ENCODE measurements around the gene PRPF38B. TPM values are rescaled to one million over a fixed set of nuclear protein-coding genes. Genes with fewer than 3 reads are reported as not detected.

Gene PRPF38B
- total and polyA plus RNA-seq, 9 of the 15 experiments (the other 6 are each of a cell fraction or from before 2014, with no cell fraction given): 25.3 to 85.5 (median 66.4) TPM

DNA sequence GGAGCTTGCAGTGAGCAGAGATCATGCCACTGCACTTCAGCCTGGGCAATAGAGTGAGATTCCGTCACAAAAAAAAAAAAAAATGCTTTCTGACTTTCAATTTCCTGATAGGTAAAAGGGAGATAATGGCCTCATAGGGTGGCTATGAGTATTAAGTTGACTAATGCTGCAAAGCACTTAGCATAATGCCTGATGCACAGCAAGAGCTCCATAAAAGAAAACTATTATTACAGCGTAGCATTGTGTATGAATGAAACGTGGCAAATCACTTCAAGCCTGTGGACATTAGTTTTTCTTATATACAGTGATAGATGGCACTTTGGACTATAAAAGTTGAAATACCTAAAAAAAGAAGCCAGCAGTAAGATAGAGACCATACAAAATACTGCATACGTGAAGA lies 37.4 kb downstream of the PRPF38B start:
- in situ Hi-C loops (cut with MboI): no loop called here
- POLR2A ChIA-PET: interaction anchor here (0.6 to 1.7 kb wide), 4 partner anchors 8 to 25 kb away, joined by 3 to 6 read pairs (median 3); no protein-coding TSS in a partner anchor

More for the DNA sequence above, 37.4 kb downstream of the PRPF38B start:
- Histone ChIP-seq H3K4me1 (replicated peaks in 1 of 2; ENCODE audit: control insufficient read depth in 2 of 2, insufficient read depth in 2 of 2, low read length in 2 of 2) (peaks cover 0 to 3% of the 10 kb centered on the region in 2 experiments; a peak in 1 of 5 replicates), H3K36me3 (ENCODE audit: control insufficient read depth, insufficient read depth, low read length) (no peaks in the 10 kb centered on the region), H3K4me3 (no peak overlapping the region), H3K27ac (ENCODE audit: extremely low read depth, low read depth, low read length) (no peak overlapping the region), H3K4me2 (ENCODE audit: insufficient read depth, low read length) (no peak overlapping the region), H3K9ac (ENCODE audit: insufficient read depth in 1 of 2, low read depth in 2 of 2, low read length in 2 of 2) (no peak overlapping the region), H2AFZ (ENCODE audit: low read depth, low read length) (no peak overlapping the region), H3K79me2 (ENCODE audit: control insufficient read depth, insufficient read depth, low read length) (no peaks in the 10 kb centered on the region), H3K27me3 (ENCODE audit: control insufficient read depth in 2 of 2, insufficient read depth in 2 of 2, low read length in 2 of 2) (peaks cover 23 to 28% of the 10 kb centered on the region in 2 experiments; a peak in 4 of 5 replicates), H3K9me1 (ENCODE audit: control insufficient read depth, insufficient read depth, low read length) (no peaks in the 10 kb centered on the region), H4K20me1 (replicated peaks; ENCODE audit: control insufficient read depth, insufficient read depth, low read length) (no peaks in the 10 kb centered on the region), H3K9me3 (replicated peaks; ENCODE audit: control insufficient read depth, insufficient read depth, low read depth, low read length) (no peaks in the 10 kb centered on the region)
- ATAC-seq: no peak
- no peak for FAIRE-seq
- no peak for DNase-seq (ENCODE audit: extremely low read depth in 1 of 4, low spot score in 3 of 4)
- CTCF ChIA-PET (ENCODE audit: low intra/inter-chr PET ratio): no interaction called here
- BruUV-seq (replicated peaks): no TSS peak
- 15% methylated on average over 4 of the region's 4 CpGs for WGBS (ENCODE audit: insufficient coverage, low coverage, missing lambda C conversion rate)
- no peak for TF ChIP-seq SRSF9 (IDR thresholded peaks at IDR 0.05; ENCODE audit: borderline replicate concordance, low read depth, low read length)
- no peak for TF ChIP-seq EP300 (IDR thresholded peaks at IDR 0.05; ENCODE audit: low read length)
- no peak for TF ChIP-seq ZFX (CRISPR knock-in tag; IDR thresholded peaks at IDR 0.05)
- no peak for TF ChIP-seq EP400 (IDR thresholded peaks at IDR 0.05)
- no peak for TF ChIP-seq ZNF175 (CRISPR knock-in tag; IDR thresholded peaks at IDR 0.05; ENCODE audit: low read depth)
- no peak for TF ChIP-seq CHCHD3 (CRISPR knock-in tag; IDR thresholded peaks at IDR 0.05)
- no peak for TF ChIP-seq ZNF224 (CRISPR knock-in tag; IDR thresholded peaks at IDR 0.05)
- TF ChIP-seq TAL1 (IDR thresholded peaks at IDR 0.05): no peak
- TF ChIP-seq, protein P1, sequence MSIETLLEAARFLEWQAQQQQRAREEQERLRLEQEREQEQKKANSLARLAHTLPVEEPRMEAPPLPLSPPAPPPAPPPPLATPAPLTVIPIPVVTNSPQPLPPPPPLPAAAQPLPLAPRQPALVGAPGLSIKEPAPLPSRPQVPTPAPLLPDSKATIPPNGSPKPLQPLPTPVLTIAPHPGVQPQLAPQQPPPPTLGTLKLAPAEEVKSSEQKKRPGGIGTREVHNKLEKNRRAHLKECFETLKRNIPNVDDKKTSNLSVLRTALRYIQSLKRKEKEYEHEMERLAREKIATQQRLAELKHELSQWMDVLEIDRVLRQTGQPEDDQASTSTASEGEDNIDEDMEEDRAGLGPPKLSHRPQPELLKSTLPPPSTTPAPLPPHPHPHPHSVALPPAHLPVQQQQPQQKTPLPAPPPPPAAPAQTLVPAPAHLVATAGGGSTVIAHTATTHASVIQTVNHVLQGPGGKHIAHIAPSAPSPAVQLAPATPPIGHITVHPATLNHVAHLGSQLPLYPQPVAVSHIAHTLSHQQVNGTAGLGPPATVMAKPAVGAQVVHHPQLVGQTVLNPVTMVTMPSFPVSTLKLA (conservative IDR thresholded peaks at IDR 0.05): no peak
- no peak for TF ChIP-seq PHF20 (IDR thresholded peaks at IDR 0.05; ENCODE audit: partially characterized antibody)
- no peak for TF ChIP-seq ZNF253 (CRISPR knock-in tag; conservative IDR thresholded peaks at IDR 0.05)
- intact Hi-C loops (cut with micrococcal nuclease): no loop called here

All from K562 (cell line).